Endothelial cell of hepatic sinusoid (primary cell): ENCODE data around the gene CUL9.

Source experiments
- in situ Hi-C: cut with HindIII; loops from 2 replicates; pipeline ENCODE4 v1.10.0; 2017; ENCODE audit warnings: low sequenced_read_pairs

The CUL9 gene

DNA sequence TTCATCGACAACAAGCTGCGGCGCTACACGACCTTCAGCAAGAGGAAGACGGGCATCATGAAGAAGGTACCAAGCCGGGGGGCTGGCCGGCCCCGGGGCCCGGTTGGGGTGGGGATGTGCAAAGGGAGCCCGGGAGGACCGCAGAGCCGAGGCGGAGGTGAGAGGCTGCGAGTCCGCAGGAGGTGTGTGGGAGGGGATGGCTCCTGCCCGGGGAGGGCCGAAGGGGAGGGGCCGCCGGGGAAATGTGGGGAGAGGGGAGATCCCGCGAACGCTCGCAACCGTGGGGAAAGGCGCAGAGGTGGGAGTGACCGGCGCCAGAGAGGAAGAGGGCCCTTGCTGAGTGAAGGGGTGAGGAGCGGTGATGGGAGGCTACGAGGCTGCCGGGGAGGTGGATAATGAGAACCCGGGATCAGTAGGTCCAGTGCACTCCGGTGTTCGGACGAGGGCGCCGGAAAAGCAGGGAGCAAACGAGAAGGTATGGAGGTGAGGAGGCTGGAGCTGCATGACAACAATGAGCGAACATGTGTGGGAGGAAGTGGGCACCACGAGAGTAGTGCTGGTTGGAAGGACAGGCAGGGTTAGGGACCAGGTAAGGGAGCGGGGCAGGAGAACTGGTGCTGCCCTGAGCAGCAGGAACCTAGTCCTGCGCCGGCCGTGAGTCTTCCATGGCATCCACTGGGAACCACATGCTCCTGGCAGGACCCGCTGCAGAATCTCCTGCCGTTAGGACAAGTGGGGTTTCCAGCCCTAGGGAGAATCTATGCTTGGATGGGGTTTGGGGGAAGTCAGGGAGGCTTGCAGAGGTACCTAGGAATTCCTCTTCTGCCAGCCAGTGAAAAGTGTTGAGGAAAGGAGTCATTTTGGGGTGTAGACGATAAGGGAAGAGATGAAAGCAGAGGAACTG, 9.6 kb upstream of the CUL9 start:
- in situ Hi-C loops: no loop called here

DNA sequence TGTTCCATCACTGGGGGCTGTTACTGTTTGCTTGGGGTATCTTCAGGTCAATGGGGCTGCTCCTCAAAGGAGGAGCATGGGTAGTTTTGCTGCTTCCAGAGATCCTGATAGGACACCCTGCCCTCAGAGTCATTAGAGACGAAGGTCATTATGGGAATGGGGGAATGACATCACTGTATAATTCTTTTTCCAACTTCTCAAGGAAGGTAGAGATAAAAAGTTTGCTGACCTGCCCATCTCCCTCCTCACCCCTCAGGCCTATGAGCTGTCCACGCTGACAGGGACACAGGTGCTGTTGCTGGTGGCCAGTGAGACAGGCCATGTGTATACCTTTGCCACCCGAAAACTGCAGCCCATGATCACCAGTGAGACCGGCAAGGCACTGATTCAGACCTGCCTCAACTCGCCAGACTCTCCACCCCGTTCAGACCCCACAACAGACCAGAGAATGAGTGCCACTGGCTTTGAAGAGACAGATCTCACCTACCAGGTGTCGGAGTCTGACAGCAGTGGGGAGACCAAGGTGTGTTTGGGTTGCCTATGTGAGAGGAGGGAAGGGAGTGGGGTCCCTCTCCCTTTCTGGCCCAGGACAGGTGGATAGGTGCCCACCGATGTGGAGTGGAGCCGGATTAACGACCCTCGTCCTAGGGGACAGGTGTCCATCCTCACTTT, 8.3 kb upstream of the CUL9 start:
- in situ Hi-C loops: no loop called here

DNA sequence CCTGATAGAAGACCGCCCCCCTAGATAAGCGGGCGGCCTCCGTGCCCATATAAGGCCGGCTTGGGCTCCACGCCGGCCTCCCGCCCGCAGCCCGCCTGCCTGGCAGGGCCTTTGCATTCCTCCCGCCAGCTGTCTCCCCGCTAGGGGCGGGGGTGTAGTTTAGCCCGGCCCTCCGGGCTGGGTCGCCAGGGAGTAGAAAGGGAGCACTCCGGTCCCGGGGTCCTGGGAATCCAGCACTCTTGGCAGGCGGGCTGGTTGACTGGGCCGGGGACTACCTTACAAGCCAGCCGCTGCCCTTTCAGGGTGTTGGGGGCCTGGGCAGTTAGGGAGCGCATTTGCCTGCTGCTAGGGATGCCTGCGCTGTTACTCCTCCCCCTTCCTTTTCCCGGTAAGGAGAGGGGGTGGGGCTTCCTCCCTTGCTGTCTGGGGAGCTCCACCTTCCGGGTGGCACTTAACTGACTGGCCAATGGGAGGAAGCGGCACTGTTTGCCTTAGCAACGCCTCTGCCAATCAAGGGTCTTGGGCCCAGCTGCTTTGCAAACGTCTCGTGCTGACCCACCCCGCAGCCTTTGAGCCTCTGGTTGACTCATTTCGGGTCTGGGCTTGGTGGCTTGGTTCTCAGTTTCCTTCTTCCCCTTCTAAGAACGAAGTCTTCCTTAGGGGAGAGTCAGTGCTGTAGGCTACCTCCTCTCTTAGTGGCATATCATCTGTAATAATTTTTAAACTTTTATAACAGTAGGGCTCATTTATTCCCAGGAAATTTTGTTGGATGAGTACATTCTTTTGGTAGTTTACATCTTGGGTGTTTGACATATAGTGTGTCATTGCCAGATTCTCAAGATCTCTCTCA, 7.5 kb upstream of the CUL9 start:
- in situ Hi-C loops: no loop called here

DNA sequence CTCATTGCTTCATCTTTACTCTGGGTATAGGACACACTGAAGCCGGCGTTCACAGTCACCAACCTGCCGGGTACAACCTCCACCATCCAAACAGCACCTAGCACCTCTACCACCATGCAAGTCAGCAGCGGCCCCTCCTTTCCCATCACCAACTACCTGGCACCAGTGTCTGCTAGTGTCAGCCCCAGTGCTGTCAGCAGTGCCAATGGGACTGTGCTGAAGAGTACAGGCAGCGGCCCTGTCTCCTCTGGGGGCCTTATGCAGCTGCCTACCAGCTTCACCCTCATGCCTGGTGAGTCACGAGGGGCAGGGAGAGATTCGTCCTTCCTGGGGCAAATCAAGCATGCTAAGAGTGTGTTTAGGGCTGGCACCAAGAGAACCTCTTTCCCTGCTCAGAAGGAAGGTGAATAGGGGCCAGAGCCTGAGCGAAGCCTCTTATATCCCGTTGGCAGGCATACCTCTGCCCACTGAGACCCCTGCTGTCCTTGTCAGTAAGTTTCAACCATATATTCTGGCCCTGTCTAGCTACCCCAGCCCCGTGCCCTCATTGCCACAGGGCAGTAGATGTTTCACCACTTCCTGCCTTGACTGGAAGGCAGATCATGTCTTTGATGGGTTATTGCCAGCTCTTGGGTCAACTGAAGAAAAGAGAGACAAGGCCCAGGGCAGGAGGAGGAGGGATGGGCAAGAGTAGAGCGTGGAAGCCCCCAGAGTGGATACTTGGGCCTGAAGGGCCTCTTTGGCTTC, 6.1 kb upstream of the CUL9 start:
- in situ Hi-C loops: no loop called here

DNA sequence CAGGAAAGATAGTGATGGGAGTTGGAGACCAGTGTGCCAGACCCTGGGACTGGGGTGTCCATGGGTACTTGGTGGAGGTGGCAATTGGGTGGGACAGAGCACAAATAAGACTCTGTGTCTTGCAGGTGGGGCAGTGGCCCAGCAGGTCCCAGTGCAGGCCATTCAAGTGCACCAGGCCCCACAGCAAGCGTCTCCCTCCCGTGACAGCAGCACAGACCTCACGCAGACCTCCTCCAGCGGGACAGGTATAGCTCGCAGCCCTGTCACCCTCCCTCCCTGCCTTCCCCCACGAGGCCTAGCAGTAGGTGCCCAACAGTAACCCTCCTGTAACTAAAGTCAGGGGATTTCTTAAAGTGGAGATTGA, 5.6 kb upstream of the CUL9 start:
- in situ Hi-C loops: no loop called here

DNA sequence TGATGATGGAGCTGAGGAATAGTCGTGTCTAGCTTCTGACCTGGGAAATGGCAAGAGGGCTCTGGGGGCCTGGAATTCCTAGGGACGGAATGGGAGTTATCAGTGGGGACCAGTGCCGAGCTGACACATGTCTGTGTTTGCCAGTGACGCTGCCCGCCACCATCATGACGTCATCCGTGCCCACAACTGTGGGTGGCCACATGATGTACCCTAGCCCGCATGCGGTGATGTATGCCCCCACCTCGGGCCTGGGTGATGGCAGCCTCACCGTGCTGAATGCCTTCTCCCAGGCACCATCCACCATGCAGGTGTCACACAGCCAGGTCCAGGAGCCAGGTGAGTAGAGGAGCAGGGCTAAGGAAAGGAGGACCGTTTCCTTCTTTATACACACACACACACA, 3.8 kb upstream of the CUL9 start:
- in situ Hi-C loops: no loop called here

DNA sequence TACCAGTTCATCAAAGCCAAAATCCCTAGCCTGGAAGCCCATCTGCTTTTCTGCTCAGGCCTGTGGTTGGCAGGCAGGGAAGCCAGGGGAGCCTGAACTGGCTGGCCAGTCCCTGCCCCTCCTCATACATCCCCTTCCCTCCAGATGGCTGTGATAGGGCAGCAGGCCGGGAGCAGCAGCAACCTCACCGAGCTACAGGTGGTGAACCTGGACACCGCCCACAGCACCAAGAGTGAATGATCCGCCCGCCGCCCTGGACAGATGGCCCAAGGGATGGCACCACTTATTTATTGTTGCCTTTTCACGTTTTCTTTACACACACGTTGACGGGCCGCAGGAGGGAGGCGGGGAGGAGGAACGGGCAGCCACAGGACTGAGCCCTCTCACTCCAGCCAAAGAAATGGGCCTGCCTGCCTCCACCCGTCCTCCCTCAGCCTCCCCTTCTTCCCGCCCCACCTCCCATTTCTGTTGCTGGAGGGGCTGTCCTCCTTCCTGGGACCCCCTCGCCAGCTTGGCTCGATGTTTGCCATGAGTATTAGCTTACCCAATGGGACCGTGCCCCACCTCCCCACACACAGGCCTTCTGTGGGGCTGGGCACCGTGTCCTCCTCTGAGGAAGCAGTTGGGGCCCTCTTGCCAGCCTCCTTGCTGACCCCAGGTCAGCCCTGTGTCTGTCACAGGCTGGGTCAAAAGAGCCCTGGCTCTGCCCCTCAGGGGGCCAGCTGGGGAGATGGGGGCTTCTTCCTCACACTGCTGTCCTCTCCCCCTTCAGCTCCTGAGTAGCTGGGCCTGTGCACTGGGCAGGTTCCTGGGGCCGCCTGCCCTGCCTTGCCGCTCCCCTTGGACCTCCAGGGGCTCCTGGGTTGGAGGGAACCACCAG, 2.8 kb upstream of the CUL9 start:
- in situ Hi-C loops: no loop called here

DNA sequence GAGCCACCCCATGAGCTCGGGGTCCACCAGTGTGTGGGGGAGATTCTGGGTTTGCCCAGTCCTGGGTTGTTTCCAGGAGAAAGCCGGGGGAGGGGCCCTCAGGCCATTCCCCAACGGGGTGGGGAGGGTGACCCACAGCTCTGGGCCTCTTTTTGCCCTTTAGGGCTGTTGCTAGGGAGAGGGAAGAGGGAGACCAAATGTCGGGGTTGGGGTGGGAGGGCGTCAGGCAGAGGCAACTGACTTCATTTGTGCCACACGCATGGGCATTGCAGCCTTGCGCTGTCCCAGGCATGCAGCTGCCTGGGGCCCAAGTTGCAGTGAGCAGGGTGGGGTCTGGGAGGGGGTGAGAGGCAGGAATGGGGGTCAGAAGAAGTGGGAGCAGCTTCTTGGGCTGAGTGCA, 1.9 kb upstream of the CUL9 start:
- in situ Hi-C loops: loop anchor here (5.0 kb wide), 1 partner anchor 37 kb away; no protein-coding TSS in a partner anchor

DNA sequence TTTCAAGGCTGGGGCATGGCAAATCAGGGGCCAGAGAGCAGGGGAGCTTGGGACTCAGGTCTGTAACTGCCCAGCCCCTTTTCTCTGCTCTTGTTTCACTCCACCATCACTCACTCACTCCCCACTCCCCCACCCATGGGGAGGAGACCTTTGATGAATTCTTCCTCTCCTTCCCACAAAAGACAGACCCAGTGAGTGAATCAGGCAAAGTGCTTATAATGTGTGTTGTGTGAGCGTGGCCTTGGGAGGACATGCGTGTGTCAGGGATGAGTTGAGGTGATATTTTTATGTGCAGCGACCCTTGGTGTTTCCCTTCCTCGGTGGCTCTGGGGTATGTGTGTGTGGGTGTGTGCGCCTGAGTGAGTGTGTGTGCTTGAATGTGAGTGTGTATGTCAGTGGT, 1.0 kb upstream of the CUL9 start:
- in situ Hi-C loops: loop anchor here (5.0 kb wide), 1 partner anchor 36 kb away; no protein-coding TSS in a partner anchor

DNA sequence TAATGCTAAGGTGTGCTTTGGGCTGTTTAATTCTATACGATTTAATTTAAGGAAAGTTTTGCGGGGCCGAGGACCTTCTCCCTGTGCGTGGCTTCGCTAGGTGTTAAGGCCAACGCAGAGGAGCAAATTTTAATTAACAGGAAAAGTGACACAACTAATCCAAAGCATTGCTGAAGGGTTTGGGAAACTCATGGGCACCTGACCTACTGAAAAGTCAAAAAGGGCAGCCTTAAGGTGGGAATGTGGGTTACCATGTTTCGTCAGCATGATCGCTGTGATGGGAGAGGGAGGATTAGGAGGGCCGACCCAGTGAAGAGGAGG, 415 bp upstream of the CUL9 start:
- in situ Hi-C loops: loop anchor here (5.0 kb wide), 1 partner anchor 36 kb away; no protein-coding TSS in a partner anchor

DNA sequence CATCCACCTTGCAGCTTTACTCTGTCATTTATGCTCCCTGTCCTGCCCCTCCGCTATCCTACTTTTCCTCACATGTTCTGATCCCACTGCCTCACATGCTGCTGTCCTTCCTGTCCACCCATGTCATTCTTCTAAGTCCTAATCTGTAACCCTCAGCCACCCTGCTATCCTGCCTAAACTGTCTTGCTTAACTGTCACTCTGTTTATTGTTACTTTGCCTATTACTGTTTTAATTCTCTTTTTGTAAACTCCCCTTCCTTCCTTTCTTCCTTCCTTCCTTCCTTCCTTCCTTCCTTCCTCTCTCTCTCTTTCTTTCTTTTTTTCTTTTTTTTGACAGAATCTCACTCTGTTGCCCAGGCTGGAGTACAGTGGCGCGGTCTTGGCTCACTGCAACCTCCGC, 1.4 kb downstream of the CUL9 start:
- in situ Hi-C loops: loop anchor here (5.0 kb wide), 1 partner anchor 34 kb away; no protein-coding TSS in a partner anchor

DNA sequence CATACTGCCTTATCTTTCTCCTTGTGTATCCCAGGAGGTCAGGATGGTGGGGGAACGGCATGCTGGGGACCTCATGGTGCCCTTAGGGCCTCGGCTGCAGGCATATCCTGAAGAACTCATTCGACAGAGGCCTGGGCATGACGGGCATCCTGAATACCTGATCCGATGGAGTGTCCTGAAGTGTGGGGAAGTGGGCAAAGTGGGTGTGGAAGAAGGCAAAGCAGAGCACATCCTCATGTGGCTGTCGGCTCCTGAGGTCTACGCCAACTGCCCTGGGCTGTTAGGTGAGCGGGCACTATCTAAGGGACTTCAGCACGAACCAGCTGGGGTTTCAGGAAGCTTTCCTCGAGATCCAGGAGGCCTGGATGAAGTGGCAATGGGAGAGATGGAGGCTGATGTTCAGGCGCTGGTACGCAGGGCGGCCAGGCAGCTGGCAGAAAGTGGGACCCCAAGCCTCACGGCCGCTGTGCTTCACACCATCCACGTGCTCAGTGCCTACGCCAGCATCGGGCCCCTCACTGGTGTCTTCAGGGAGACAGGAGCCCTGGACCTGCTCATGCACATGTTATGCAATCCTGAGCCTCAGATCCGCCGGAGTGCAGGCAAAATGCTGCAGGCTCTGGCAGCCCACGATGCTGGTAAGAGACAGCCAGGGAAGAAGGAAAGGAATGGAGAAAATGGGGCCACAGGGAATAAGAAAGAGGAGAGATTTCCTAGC, 2.4 kb downstream of the CUL9 start:
- in situ Hi-C loops: loop anchor here (5.0 kb wide), 1 partner anchor 33 kb away; no protein-coding TSS in a partner anchor

DNA sequence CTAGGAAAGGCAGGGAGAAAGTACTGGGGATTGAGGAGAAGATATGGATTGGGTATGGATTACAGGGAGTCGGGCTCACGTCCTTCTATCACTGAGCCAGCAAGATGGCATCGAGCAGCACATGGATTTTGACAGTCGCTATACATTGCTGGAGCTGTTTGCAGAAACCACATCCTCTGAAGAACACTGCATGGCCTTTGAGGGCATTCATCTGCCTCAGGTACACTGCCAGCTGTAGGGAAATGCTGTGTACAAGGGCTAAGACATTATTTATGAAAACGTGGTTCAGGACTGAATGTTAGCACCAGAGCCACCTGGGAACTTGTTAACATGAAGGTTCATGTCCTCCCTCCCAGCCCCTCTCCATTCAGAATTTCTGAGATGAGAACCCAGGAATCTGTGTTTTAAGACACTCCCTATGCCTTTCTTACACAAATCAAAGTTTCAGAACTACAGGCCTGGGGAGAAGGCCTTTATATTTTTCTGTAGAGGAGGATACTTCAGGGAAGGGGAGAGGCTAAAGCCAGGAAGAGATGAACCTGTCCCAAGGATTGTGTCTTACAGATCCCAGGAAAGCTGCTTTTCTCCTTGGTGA, 3.5 kb downstream of the CUL9 start:
- in situ Hi-C loops: no loop called here

DNA sequence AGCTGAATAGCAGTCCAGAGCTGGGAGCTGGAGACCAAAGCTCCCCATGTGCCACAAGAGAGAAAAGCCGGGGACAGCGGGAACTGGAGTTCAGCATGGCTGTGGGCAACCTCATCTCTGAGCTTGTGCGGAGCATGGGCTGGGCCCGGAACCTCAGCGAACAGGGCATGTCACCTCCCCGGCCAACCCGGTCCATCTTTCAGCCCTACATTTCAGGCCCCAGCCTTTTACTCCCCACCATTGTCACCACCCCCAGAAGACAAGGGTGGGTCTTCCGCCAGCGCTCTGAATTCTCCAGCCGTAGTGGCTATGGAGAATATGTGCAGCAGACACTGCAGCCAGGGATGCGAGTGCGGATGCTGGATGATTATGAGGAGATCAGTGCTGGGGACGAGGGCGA, 4.0 kb downstream of the CUL9 start:
- in situ Hi-C loops: no loop called here

DNA sequence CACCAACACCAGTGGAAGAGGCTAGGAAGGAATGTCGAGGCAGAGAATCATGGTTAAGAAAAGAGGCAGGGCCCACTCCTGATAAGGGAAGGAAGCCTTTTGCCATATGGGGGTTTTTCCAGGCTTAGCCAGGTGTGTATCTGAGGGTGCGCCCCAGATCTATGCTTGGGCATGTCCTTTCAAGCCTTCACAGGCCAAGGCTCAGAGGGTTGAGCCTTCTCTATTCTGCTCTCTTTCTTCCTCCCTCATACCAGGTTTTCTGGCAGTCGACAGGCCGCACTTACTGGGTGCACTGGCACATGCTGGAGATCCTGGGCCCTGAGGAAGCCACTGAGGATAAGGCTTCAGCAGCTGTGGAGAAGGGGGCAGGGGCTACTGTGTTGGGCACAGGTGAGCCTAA, 4.7 kb downstream of the CUL9 start:
- in situ Hi-C loops: no loop called here

DNA sequence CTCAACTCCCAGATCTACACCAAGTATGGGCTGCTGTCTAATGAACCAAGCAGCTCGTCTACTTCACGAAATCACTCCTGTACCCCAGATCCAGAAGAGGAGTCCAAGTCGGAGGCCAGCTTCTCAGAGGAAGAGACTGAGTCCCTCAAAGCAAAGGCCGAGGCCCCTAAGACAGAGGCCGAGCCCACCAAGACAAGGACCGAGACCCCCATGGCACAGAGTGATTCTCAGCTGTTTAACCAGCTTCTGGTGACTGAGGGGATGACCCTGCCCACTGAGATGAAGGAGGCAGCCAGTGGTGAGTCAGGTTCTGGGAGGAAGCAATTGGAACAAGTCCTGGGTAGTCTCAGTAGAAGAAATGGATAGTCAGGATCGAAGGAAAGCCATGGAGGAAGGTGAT, 5.8 kb downstream of the CUL9 start:
- in situ Hi-C loops: no loop called here

DNA sequence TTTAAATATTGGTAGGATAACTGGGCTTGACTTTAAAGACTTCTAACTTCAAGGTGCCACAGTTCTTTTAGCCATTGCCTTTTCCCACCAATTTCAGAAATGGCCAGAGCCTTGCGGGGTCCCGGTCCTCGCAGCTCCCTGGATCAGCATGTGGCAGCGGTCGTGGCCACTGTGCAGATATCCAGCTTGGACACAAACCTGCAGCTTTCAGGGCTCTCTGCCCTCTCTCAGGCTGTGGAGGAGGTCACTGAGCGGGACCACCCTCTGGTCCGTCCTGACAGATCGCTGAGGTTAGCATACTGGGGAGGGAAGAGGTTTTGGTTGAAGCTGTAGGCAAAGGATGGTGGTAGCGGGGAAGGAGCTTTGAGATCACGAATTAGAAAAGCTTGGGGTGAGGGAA, 6.4 kb downstream of the CUL9 start:
- in situ Hi-C loops: no loop called here

DNA sequence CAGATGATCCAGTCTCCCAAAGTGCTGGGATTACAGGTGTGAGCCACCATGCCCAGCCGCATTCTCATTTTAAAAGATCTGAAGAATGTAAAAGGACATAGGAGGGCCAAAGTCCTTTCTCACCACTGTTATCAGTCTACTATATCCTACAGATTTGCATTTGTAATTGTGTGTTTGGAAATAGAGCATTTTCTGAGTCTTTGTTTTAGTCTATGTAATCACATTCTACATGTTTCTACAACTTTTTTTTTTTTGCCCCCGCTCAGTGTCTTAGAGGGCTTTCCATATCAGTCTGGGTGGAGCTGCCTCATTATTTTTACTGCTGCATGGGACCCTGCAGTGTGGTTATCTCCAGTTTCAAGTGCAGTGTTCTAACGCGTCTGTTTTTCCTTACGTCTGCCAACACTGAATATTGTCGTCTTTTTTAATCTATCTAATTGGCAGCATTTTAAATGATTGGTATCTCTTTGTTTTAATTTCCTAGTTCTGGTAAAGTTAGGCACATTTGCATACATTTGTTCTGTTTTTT, 7.8 kb downstream of the CUL9 start:
- in situ Hi-C loops: no loop called here
